Nephron (organoid): ENCODE data around the gene DOCK3.
"Not testable (repeated sequence)": the region's sequence is repeated elsewhere in the genome, so short reads cannot be mapped to it uniquely, and the experiment has no call there.

Experiments
- H3K27ac Mint-ChIP-seq, 3 experiments: 2 replicates each; pipeline ENCODE4 v1.8.0; 2020; ENCODE audit warnings: mixed read lengths in 3 of 3, mild to moderate bottlenecking in 2 of 3, moderate library complexity in 1 of 3
- H3K27me3 Mint-ChIP-seq: 2 replicates; pipeline ENCODE4 v1.8.0; 2021; ENCODE audit warnings: low read depth, mild to moderate bottlenecking, moderate library complexity, mixed read lengths
- H3K36me3 Mint-ChIP-seq: 2 replicates; pipeline ENCODE4 v1.8.0; 2020; ENCODE audit warnings: low read depth, mixed read lengths
- H3K4me1 Mint-ChIP-seq: 2 replicates; pipeline ENCODE4 v1.8.0; 2020; ENCODE audit warnings: mixed read lengths
- H3K4me3 Mint-ChIP-seq, 3 experiments: 2 replicates each; pipeline ENCODE4 v1.8.0; 2020; ENCODE audit warnings: mild to moderate bottlenecking in 3 of 3, mixed read lengths in 3 of 3, moderate library complexity in 2 of 3
- H3K9me3 Mint-ChIP-seq: 2 replicates; pipeline ENCODE4 v1.8.0; 2020; ENCODE audit warnings: mixed read lengths
- CTCF ChIP-seq, 3 experiments: fragments of 200-600 bp; sonication (generic); IDR thresholded peaks; one replicate each; pipeline ENCODE4 v1.5.0; 2021; ENCODE audit warnings: antibody characterized with exemption in 3 of 3; ENCODE audit not compliant: unreplicated experiment in 3 of 3

Gene DOCK3

GRCh38 chr3:50924638-50925037 lies 249.9 kb downstream of the DOCK3 start:
- Mint-ChIP-seq H3K9me3 (peaks cover 11% of the 10 kb centered on the region), H3K27ac (no peak overlapping the region), H3K36me3 (no peaks in the 10 kb centered on the region), H3K27me3 (no peaks in the 10 kb centered on the region), H3K4me1 (no peaks in the 10 kb centered on the region), H3K4me3 (no peak overlapping the region)
- TF ChIP-seq CTCF (IDR thresholded peaks at IDR 0.05; ENCODE audit: unreplicated experiment in 3 of 3): no peak

- no peaks in the 10 kb centered on the region for H3K4me1 Mint-ChIP-seq
- peak overlapping the region in 1 of 3 experiments; percentile 38 for H3K27ac Mint-ChIP-seq
- no peaks in the 10 kb centered on the region for H3K27me3 Mint-ChIP-seq
- no peak for TF ChIP-seq CTCF (IDR thresholded peaks at IDR 0.05; ENCODE audit: unreplicated experiment in 3 of 3)
- H3K9me3 Mint-ChIP-seq: peaks cover 8% of the 10 kb centered on the region
- H3K36me3 Mint-ChIP-seq: no peaks in the 10 kb centered on the region
- H3K4me3 Mint-ChIP-seq: no peak overlapping the region
Measured at GRCh38 chr3:50926868-50927267, 252.1 kb downstream of the DOCK3 start.

DNA sequence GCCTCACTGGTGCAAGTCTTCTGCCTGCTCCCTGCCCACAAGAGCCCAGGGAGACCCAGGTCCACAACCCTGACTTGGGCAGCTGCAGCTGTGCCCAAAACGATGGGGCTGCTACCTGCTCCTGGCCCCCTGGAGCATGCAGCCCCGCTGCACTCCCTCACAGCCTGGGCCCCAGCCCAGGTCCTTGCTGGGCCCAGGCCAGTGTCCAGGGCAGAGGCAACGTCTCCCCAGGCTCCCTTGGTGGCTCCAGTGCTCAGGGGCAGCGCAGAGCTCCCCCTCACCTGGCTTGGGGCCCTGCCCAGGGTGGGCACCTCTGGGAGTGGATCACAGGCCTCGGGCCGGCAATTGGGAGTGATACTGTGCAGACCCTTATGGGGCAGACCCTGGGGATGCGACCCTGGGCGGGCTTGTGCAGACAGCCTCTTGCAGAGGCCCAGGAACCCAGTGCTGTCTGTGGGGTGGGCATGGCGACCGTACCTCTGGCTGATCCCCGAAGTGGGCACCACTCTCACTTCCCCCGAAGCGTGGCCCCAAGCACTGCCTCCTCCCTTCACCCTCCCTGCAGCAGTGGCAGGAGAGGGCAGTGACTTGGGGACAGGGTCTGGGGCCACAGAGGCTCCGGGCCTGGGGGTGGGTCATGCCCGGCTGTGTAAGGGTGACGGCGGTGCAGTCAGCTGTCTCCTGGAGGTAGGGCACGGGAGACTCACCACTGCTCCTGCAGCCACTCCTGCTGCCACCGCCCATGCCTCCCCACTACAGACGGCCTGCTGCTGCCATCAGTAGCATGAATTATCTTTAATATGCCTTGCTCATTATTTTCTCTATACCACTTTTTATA lies 255.9 kb downstream of the DOCK3 start:
- Mint-ChIP-seq H3K4me3 (no peak overlapping the region), H3K36me3 (no peaks in the 10 kb centered on the region), H3K4me1 (no peaks in the 10 kb centered on the region), H3K27ac (no peak overlapping the region), H3K27me3 (no peaks in the 10 kb centered on the region), H3K9me3 (peaks cover 12% of the 10 kb centered on the region)
- TF ChIP-seq CTCF (IDR thresholded peaks at IDR 0.05; ENCODE audit: unreplicated experiment in 3 of 3): no peak

DNA sequence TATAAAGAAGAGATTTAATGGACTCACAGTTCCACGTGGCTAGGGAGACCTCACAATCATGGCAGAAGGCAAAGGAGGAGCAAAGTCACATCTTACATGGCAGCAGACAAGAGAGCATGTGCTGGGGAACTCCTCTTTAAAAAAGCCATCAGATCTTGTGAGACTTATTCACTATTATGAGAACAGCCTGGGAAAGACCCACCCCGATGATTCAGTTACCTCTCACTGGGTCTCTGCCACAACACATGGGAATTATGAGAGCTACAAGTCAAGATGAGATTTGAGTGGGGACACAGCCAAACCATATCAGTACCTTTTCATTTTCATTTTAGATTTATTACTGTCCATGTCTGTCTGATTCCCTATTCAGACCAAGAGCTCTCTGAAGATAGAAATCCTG lies 258.2 kb downstream of the DOCK3 start:
- not testable (repeated sequence) for H3K4me1 Mint-ChIP-seq, H3K27me3 Mint-ChIP-seq, H3K4me3 Mint-ChIP-seq, H3K27ac Mint-ChIP-seq, H3K36me3 Mint-ChIP-seq
- peaks cover 19% of the 10 kb centered on the region for H3K9me3 Mint-ChIP-seq

GRCh38 chr3:50936389-50936788 lies 261.7 kb downstream of the DOCK3 start:
- TF ChIP-seq CTCF (IDR thresholded peaks at IDR 0.05; ENCODE audit: unreplicated experiment in 3 of 3): no peak
- H3K27me3 Mint-ChIP-seq: peaks cover 7% of the 10 kb centered on the region
- no peaks in the 10 kb centered on the region for H3K4me1 Mint-ChIP-seq

GRCh38 chr3:50947419-50947818 lies 272.7 kb downstream of the DOCK3 start:
- no peak for TF ChIP-seq CTCF (IDR thresholded peaks at IDR 0.05; ENCODE audit: unreplicated experiment in 3 of 3)
- H3K27me3 Mint-ChIP-seq: no peaks in the 10 kb centered on the region
- H3K27ac Mint-ChIP-seq: no peak overlapping the region
- H3K9me3 Mint-ChIP-seq: no peaks in the 10 kb centered on the region
- no peaks in the 10 kb centered on the region for H3K36me3 Mint-ChIP-seq
- H3K4me3 Mint-ChIP-seq: no peak overlapping the region
- H3K4me1 Mint-ChIP-seq: no peaks in the 10 kb centered on the region

More at GRCh38 chr3:50936389-50936788, 261.7 kb downstream of the DOCK3 start:
- no peaks in the 10 kb centered on the region for H3K36me3 Mint-ChIP-seq
- no peak overlapping the region for H3K27ac Mint-ChIP-seq
- peaks cover 19% of the 10 kb centered on the region for H3K9me3 Mint-ChIP-seq
- no peak overlapping the region for H3K4me3 Mint-ChIP-seq
